Measurements from ENCODE around the gene CRELD2.
A peak's percentile ranks its signal among the peaks of the same experiment; 100 is the strongest.

CRELD2 gene, protein sequence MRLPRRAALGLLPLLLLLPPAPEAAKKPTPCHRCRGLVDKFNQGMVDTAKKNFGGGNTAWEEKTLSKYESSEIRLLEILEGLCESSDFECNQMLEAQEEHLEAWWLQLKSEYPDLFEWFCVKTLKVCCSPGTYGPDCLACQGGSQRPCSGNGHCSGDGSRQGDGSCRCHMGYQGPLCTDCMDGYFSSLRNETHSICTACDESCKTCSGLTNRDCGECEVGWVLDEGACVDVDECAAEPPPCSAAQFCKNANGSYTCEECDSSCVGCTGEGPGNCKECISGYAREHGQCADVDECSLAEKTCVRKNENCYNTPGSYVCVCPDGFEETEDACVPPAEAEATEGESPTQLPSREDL

DNA sequence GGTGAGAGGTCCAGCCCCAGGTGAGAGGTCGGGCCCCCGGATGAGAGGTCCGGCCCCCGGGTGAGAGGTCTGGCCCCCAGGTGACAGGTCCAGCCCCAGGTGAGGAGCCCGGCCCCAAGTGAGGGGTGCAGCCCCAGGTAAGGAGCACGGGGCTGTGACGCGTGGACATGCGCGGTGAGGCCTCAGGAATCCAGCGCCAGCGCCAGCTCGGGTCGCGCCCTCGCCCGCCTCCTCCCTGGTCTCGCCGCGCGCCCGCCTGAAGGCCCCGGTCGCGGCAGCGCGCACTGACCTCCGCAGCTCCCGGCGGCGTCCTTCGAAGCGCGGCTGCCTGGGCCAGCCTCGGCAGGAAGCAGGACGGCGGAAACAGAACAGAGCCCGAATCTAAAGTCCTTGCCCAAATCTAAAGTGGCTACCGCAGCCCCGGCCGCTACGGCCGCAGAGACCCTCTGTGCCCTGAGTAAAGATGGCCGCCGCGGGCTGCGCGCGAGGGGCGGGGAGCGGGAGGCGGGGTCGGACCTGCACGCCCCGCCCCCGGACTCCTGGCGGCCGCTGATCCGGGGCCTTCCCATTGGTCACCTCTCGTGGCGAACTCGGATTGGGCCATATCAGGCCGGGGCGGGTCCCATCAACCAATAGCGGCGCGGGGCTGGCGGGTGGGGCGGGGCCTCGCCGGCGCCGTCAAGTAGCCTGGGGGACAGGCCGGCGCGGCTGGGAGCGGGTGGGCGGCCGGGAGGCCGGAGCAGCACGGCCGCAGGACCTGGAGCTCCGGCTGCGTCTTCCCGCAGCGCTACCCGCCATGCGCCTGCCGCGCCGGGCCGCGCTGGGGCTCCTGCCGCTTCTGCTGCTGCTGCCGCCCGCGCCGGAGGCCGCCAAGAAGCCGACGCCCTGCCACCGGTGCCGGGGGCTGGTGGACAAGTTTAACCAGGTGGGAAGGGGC lies at the start of gene CRELD2, which contains the start of gene ALG12:
Gene CRELD2, plus strand, starts transcription at position 661 of the 937 bp plus-strand sequence. Its CDS starts 136 bp downstream, at position 797.
Gene ALG12, minus strand, starts transcription at position 465 of the 937 bp plus-strand sequence. CDS start 4,673 bp downstream, outside the sequence.
- peak; percentile 98 for DNase-seq

DNA sequence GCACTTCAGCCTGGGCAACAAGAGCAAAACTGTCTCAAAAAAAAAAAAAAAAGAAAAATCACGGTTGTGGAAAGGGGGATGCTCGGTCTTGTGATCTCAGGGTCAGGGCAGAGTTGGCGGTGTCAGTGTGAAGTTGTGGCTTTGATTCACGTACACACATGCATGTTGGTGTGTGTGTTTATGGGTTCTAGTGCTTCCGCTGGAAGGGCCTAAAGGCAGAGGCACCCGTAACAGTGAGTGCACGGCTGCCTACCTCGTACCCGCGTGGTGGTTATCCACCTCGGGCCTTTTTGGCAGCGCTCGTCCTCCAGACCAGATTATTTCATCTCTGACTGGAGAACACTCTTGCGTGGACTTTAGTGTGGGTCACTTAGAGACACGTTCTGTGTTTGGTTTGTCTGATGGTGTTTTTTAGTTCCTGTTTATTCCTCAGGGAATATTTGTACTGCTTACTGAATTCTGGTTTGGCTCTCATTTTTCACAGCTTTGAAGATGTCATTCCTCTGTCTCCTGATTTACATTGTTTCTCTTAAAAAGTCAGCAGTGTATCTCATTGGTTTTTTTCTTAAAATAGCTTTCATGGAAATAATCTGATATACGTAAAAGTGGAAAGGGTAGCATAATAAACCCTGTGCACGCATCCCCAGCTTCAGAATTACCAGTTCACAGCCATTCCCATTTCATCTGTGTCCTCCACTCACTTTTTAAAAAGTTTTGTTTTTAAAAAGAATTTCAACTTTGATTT lies 49.2 kb upstream of the CRELD2 start:
- DNase-seq: no peak

DNA sequence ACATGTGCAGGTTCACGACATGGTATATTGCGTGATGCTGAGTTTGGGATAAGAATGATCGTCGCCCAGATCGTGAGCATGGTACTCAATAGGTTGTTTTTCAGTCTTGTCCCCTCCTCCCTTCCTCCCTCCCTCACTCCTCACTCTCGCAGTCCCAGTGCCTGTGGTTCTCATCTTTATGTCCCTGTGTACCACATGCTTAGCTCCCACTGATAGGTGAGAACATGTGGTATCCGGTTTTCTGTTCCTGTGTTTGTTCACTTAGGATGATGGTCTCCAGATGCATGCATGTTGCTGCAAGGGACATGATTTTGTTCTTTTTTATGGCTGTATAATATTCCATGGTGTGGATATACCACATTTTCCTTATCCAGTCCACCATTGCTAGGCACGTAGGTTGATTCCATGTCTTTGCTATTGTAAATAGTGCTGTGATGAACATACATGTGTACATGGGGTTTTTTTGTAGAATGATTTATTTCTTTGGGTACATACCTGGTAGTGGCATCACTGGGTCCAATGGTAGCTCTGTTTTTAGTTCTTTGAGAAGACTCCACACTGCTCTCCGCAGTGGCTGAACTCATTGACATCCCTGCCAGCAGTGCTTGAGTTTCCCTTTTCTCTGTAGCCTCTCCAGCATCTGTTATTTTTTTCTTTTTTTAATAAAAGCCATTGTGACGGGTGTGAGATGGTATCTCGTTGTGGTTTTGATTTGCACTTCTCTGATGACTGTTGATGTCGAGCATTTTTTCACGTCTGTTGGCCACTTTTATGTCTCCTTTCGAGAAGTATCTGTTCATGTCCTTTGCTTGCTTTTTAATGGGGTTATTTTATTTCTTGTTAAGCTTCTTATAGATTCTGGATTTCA lies 48.4 kb upstream of the CRELD2 start:
- peak; percentile 44 for DNase-seq

DNA sequence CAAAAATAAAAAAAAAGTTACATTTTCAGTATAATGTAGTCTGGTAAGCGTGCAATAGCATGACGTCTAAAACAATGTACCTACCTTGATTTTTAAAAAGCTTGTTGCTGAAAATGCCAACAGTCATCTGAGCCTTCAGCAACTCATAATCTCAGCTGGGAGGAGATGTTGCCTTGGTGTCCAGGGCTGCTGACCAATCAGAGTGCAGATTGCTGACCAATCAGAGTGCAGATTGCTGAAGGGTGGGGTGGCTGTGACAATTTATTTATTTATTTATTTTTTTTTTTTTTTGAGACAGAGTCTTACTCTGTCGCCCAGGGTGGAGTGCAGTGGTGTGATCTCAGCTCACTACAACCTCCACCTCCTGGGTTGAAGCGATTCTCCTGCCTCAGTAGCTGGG lies 47.0 kb upstream of the CRELD2 start:
- DNase-seq: no peak

DNA sequence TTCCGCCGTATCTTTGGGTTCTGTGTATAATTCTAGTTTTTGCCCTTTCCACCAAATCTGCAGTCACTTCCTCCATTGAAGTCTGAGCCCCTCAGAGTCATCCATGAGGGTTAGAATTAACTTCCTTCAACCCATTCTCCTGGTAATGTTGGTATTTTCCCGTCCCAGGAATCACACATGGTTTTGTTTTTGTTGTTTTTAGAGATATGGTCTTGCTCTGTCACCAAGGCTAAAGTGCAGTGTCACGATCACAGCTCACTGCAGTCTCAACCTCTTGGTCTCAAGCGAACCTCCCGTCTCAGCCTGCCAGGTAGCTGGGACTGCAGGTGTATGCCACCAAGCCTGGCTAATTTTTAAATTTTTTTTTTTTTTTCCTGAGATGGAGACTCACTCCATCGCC lies 46.1 kb upstream of the CRELD2 start:
- DNase-seq: no peak

DNA sequence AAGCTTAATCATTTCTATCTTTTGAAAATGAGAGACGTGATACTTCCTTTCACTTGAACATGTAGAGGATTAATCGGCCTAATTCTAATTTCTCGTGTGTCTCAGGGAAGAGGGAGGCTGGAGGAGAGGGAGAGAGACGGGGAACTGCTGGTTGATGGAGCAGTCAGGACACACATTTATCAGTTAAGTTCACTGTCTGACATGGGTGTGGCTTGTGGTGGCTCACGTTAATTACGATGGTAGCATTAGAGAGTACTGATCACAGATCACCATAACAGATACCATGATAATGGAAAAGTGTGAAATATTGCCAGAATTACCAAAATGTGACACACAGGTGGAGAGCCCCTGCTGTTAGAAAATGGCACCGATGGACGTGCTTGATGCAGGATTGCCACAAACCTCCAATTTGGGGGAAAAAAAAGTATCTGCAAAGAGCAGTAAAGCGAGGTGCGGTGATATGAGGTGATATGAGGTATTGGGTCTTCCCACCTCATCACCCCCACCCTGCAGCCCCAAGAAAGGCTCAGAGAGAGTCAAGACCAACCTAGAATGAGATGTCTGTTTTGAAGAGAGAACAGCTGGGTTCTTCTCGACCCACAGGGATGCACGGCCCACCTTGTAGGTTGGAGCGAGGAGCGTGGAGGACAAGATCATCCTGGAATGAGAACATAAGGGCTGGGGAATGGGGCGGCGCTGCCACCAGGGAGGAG lies 45.0 kb upstream of the CRELD2 start:
- no peak for DNase-seq

DNA sequence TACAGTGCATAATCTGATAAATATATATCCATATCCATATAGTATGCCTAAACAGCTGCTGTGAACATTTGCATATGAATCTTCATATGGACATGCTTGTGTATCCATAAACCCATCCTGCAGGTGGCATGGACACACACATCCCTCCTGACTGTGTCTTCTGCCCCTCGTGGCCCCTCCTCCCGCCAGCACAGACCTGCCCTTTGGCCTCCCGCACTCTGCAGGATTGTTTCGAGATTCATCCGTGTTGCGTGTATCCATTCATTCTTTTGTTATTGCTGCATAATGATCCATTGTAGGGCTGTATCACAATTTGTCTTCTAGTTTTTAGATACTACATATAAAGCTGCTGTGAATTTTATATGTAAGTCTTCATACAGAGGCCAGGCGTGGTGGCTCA lies 40.8 kb upstream of the CRELD2 start:
- DNase-seq: no peak

DNA sequence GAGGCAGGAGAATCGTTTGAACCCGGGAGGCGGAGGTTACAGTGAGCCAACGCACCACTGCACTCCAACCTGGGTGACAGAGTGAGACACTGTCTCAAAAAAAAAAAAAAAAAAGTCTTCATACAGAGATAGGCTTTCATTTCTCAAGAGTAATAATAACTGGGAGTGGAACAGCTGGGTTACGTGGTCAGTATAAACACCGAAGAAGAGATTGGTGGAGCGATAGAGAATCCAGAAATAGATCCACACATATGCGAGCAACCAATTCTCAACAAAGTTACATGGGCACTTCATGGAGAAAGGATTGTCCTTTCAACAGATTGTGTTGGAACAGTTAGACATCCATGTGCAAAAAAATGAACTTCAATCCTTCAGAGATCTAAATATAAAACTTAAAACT lies 40.2 kb upstream of the CRELD2 start:
- no peak for DNase-seq

DNA sequence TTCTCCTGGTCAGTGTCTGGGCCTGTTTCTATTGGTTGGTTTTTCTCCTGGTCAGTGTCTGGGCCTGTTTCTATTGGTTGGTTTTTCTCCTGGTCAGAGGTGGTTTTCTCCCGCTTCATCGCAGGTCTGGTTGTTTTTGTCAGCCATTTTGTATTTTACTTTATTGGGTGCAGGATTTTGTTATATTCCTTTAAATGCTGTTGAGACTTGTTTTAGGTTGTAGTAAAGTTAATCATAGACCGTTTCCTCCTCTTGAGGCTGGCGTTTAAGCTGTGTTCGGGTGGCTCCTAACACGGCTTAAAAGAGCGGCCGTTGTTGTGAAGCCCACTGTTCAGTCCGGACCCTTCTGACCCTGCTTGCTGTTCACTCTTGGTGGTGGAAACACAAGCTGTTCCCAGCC lies 38.6 kb upstream of the CRELD2 start:
- DNase-seq: no peak

DNA sequence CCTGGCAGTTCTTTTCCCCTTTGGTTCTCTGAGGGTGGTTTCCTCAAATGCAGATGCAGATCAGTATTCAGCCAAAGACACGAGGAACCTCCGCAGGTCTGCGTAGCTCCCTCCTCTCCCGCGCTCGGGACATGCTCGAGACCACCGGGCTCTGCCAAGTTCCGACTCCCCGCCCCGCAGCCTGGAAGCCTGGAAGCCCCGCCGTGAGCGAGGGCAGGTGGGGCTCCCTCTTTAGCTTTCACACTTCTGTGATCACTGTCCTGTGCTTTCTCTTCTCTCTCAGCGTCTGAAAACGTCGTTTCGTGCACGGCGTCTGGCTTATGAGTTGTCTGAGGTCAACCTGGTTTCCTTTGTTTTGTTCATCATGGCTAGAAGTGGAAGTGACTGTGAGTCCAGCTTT lies 38.2 kb upstream of the CRELD2 start:
- no peak for DNase-seq

DNA sequence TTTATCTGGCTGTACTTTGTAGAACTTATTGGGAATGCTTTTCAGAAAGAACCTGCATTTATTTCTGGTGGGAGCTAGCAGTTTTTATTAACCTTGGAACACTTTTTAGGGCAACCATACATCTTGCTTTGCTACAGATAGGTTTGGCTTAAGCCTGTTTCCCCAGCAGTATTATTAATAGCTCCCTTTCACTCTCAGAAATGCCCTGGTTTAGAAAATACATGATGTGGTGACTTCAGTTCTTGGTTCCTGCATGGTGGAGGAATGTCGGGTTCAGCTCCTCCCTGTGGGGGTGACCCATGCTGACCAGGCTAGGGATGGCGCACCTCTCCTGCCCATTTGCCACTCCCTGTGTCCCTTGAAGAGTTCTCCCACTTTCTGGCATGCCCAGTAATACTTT lies 36.6 kb upstream of the CRELD2 start:
- no peak for DNase-seq

DNA sequence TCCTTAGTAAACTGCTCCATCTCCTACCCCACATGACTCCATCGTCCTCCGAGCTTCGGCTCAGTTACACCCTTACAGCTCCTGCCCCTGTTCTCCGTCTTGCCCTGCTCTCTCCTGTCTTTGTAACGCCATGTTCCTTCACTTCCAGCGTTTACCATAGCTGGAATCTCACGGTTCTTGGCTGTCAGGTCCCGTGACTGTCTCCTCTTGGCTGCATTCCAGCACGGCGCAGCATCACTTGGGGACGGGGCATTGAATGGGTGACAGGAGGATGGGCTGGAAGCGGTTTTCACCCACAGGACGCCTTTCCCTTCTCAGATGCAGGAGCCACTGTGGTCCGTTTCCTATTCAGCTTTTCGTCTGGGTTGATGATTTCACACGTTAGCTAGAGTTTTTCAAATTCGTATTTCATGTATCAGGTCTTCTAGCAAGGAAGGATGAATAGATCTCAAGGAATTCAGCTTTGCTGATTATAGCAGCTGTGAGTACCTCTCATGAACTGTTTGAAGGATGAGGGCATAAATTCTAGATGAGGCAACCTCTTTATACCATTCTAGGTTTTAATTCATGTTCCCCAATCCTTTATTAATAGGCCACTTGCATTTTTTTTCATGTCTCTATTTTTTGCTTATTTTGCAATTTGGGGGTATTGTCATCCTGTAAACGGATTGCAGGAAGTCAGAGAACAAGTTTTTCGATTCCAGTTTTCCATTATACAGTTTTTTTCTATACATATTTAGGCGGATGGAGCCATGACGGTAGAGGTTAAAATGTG lies 35.7 kb upstream of the CRELD2 start:
- no peak for DNase-seq

DNA sequence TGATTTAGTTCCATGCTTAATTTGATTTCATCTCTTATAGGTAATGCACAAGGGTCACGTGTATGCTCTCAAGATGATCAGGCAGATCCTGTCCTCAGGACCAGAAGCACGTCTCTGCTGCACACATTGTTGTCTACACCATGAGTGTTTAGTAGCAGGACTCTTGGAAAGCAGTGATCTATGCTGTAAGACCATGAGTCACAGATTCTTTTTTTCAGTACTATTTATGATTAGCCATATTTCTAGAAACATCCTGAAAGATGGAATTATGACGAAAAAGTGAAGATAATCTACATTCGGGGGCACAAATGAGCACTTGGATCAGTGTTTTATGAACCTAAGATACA lies 35.2 kb upstream of the CRELD2 start:
- DNase-seq: no peak

DNA sequence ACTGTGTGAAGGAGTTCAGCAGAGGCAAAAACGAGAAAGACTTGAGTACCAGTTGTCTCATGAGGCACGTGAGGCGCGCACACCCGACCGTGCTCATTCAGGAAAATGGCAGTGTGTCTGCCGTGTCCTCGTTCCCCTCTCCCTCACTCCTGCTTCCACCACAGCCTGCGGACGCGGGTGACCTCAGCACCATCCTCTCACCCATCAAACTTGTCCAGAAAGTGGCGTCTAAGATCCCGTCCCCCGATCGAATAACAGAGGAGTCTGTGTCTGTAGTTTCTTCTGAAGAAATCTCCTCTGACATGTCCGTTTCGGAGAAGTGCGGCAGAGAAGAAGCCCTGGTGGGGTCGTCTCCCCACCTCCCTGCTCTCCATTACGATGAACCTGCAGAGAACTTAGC lies 34.4 kb upstream of the CRELD2 start:
- no peak for DNase-seq

DNA sequence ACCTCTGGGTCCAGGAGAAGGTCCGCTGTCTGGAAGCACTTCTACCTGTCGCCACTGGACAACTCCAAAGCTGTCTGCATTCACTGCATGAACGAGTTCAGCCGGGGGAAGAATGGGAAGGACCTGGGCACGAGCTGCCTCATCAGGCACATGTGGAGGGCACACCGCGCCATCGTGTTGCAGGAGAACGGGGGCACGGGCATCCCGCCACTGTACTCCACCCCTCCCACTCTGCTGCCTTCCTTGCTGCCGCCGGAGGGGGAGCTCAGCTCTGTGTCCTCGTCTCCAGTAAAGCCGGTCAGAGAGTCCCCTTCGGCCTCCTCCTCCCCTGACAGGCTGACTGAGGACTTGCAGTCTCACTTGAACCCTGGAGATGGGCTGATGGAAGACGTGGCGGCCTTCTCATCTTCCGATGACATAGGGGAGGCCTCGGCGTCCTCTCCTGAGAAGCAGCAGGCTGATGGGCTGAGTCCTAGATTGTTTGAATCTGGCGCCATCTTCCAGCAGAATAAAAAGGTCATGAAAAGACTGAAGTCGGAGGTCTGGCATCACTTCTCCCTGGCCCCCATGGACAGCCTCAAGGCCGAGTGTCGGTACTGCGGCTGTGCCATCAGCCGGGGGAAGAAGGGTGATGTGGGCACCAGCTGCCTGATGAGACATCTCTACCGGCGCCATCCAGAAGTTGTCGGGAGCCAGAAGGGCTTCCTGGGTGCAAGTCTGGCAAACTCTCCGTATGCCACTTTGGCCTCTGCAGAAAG lies 33.8 kb upstream of the CRELD2 start:
- no peak for DNase-seq

DNA sequence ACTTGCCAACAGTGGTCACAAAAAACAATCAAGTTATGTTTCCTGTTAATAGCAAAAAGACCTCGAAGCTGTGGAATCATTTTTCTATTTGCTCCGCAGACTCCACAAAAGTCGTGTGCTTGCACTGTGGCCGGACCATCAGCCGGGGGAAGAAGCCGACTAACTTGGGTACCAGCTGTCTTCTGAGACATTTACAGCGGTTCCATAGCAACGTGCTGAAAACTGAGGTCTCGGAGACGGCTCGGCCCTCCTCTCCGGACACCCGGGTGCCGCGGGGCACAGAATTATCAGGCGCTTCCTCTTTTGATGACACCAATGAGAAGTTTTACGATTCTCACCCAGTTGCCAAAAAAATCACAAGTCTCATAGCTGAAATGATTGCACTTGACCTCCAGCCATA lies 33.2 kb upstream of the CRELD2 start:
- no peak for DNase-seq

DNA sequence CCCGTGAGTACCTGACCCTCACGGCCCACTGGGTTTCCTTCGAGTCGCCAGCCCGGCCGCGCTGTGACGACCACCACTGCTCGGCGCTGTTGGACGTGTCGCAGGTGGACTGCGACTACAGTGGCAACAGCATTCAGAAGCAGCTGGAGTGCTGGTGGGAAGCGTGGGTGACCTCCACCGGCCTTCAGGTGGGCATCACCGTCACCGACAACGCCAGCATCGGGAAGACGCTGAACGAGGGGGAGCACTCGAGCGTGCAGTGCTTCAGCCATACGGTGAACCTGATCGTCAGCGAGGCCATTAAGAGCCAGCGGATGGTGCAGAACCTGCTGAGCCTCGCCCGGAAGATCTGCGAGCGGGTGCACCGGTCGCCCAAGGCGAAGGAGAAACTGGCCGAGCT lies 32.6 kb upstream of the CRELD2 start:
- no peak for DNase-seq

DNA sequence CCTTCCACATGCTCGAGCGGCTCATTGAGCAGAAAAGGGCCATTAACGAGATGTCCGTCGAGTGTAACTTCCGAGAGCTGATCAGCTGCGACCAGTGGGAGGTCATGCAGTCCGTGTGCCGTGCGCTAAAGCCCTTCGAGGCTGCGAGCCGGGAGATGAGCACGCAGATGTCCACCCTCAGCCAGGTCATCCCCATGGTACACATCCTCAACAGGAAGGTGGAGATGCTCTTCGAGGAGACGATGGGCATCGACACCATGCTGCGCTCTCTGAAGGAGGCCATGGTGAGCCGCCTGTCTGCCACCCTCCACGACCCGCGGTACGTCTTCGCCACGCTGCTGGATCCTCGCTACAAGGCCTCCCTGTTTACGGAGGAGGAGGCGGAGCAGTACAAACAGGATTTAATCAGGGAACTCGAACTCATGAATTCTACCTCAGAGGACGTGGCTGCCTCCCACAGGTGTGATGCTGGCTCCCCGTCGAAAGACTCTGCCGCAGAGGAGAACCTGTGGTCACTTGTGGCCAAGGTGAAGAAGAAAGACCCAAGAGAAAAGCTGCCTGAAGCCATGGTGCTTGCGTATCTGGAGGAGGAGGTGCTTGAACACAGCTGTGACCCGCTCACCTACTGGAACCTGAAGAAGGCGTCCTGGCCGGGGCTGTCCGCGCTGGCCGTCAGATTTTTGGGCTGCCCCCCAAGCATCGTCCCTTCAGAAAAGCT lies 31.9 kb upstream of the CRELD2 start:
- no peak for DNase-seq

DNA sequence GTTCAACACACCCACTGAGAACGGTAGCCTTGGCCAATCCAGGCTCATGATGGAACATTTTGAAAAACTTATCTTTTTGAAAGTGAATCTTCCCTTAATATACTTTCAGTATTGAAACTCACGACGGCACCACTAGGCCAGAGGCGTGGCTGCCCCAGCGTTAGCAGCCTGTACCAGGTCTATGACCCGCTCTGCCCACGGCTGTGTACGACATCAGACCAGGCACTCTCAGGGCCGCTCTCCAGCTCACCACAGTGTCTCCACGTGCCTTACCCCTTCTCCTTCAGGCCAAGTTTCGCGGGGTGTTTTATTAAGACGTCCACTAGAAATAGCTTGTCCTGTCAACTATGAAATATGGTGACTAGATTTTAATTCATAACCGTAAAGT lies 31.4 kb upstream of the CRELD2 start:
- no peak for DNase-seq
